Activated CD4-positive, alpha-beta T cell treated with anti-CD3 and anti-CD28 coated beads, Interleukin-2, amount 50 U/mL, for 16 hours (primary cell): ENCODE measurements around the gene INTS3.
"Not testable (repeated sequence)": the region's sequence is repeated elsewhere in the genome, so short reads cannot be mapped to it uniquely, and the experiment has no call there.

Experiments used
- DNase-seq: peaks from one replicate; pipeline ENCODE4 v3.0.0-alpha.2; 2020

INTS3 gene

GRCh38 chr1:153760440-153760839 lies 32.6 kb downstream of the INTS3 start:
- DNase-seq = no peak

- DNase-seq = no peak
Measured at GRCh38 chr1:153763365-153764225, 35.7 kb downstream of the INTS3 start.

GRCh38 chr1:153764310-153764709 lies 36.5 kb downstream of the INTS3 start:
- DNase-seq = no peak

- DNase-seq = not testable (repeated sequence)
Measured at GRCh38 chr1:153766663-153767062, 38.8 kb downstream of the INTS3 start.

- no peak for DNase-seq
Measured at GRCh38 chr1:153767519-153767918, 39.7 kb downstream of the INTS3 start.

GRCh38 chr1:153768316-153769181 lies 40.7 kb downstream of the INTS3 start:
- no peak for DNase-seq

GRCh38 chr1:153769221-153769620 lies 41.4 kb downstream of the INTS3 start:
- DNase-seq = no peak

- DNase-seq = no peak
Measured at GRCh38 chr1:153770797-153771196, 42.9 kb downstream of the INTS3 start.

- no peak for DNase-seq
Measured at GRCh38 chr1:153771261-153771660, 43.4 kb downstream of the INTS3 start.

GRCh38 chr1:153771841-153772593 lies 44.2 kb downstream of the INTS3 start:
- DNase-seq = no peak

GRCh38 chr1:153773096-153773921 lies 45.5 kb downstream of the INTS3 start:
- DNase-seq = no peak

GRCh38 chr1:153774026-153774595 lies 46.3 kb downstream of the INTS3 start:
- DNase-seq = no peak

GRCh38 chr1:153774780-153775457 lies 47.1 kb downstream of the INTS3 start, which contains the start of gene SLC27A3:
Gene SLC27A3 (plus strand): TSS chr1:153775407. CDS start chr1:153775498, 91 bp downstream.
- DNase-seq = peak; percentile 18

GRCh38 chr1:153775458-153776327 lies 47.8 kb downstream of the INTS3 start:
- peak; percentile 63 for DNase-seq

- no peak for DNase-seq
Measured at GRCh38 chr1:153776352-153776751, 48.5 kb downstream of the INTS3 start.

- no peak for DNase-seq
Measured at GRCh38 chr1:153776845-153777370, 49.1 kb downstream of the INTS3 start.

GRCh38 chr1:153777648-153778047 lies 49.8 kb downstream of the INTS3 start:
- DNase-seq = no peak

GRCh38 chr1:153778051-153778823 lies 50.4 kb downstream of the INTS3 start:
- DNase-seq = no peak
